H9 (cell line): ENCODE data around the gene NTSR2. TPM values are rescaled to one million over a fixed set of nuclear protein-coding genes. Genes with fewer than 3 reads are reported as not detected.

Experiments used
- DNase-seq: peaks from one replicate; pipeline ENCODE4 v3.0.0-alpha.2; 2017
- H2AFZ ChIP-seq: one replicate; pipeline ENCODE4 v1.6.1; 2013; ENCODE audit warnings: mild to moderate bottlenecking, low read length, control low read depth, moderate library complexity
- H2AK5ac ChIP-seq: 2 replicates; pipeline ENCODE4 v1.6.1; 2013; ENCODE audit warnings: low read length, control low read depth, mixed read lengths; ENCODE audit not compliant: insufficient read length
- H2BK120ac ChIP-seq: one replicate; pipeline ENCODE4 v1.6.1; 2013; ENCODE audit warnings: low read depth, mild to moderate bottlenecking, low read length, control low read depth, inconsistent platforms; ENCODE audit not compliant: poor library complexity, severe bottlenecking
- H2BK12ac ChIP-seq: 2 replicates; pipeline ENCODE4 v1.6.1; 2013; ENCODE audit warnings: low read length, control low read depth, mixed read lengths, low read depth; ENCODE audit not compliant: insufficient read length
- H2BK15ac ChIP-seq: 2 replicates; pipeline ENCODE4 v1.6.1; 2013; ENCODE audit warnings: low read depth, low read length, control low read depth
- H2BK20ac ChIP-seq: one replicate; pipeline ENCODE4 v1.6.1; 2013; ENCODE audit warnings: low read depth, mild to moderate bottlenecking, low read length, control low read depth, inconsistent platforms; ENCODE audit not compliant: poor library complexity, severe bottlenecking
- H2BK5ac ChIP-seq: 2 replicates; pipeline ENCODE4 v1.6.1; 2013; ENCODE audit warnings: low read length, control low read depth, mixed read lengths; ENCODE audit not compliant: insufficient read length
- H3K14ac ChIP-seq: 2 replicates; pipeline ENCODE4 v1.6.1; 2013; ENCODE audit warnings: low read length, control low read depth; ENCODE audit not compliant: insufficient read depth
- H3K18ac ChIP-seq: 2 replicates; pipeline ENCODE4 v1.6.1; 2013; ENCODE audit warnings: low read depth, mild to moderate bottlenecking, mixed read lengths, low read length, control low read depth; ENCODE audit not compliant: insufficient read length
- H3K23ac ChIP-seq: 2 replicates; pipeline ENCODE4 v1.6.1; 2013; ENCODE audit warnings: low read length, control low read depth, mixed read lengths, low read depth; ENCODE audit not compliant: insufficient read length
- H3K23me2 ChIP-seq: 2 replicates; pipeline ENCODE4 v1.6.1; 2013; ENCODE audit warnings: low read depth, mild to moderate bottlenecking, mixed read lengths, low read length, control low read depth; ENCODE audit not compliant: insufficient read length, poor library complexity, severe bottlenecking
- H3K27ac ChIP-seq: 2 replicates; pipeline ENCODE4 v1.5.1; 2013; ENCODE audit warnings: low read length, control low read depth, mixed read lengths, low read depth; ENCODE audit not compliant: insufficient read length
- H3K27me3 ChIP-seq: 2 replicates; pipeline ENCODE4 v1.6.1; 2013; ENCODE audit warnings: low read length, control low read depth, inconsistent platforms; ENCODE audit not compliant: insufficient read depth
- H3K4ac ChIP-seq: 2 replicates; pipeline ENCODE4 v1.6.1; 2013; ENCODE audit warnings: low read depth, mild to moderate bottlenecking, control low read depth, inconsistent platforms, low read length, moderate library complexity
- H3K4me1 ChIP-seq: 2 replicates; pipeline ENCODE4 v1.6.1; 2013; ENCODE audit warnings: low read length, control low read depth, inconsistent platforms; ENCODE audit not compliant: insufficient read depth
- H3K4me2 ChIP-seq: 2 replicates; pipeline ENCODE4 v1.6.1; 2013; ENCODE audit warnings: low read length, control low read depth, mixed read lengths; ENCODE audit not compliant: insufficient read length, insufficient read depth
- H3K56ac ChIP-seq: 2 replicates; pipeline ENCODE4 v1.6.1; 2013; ENCODE audit warnings: low read depth, mild to moderate bottlenecking, mixed read lengths, low read length, control low read depth; ENCODE audit not compliant: insufficient read length
- H3K79me1 ChIP-seq: 2 replicates; pipeline ENCODE4 v1.6.1; 2013; ENCODE audit warnings: low read depth, mild to moderate bottlenecking, moderate library complexity, low read length, control low read depth, inconsistent platforms; ENCODE audit not compliant: insufficient read depth, poor library complexity, severe bottlenecking
- H3K79me2 ChIP-seq: 2 replicates; pipeline ENCODE4 v1.6.1; 2013; ENCODE audit warnings: low read length, control low read depth, inconsistent platforms; ENCODE audit not compliant: insufficient read depth
- H3K9ac ChIP-seq: 2 replicates; pipeline ENCODE4 v1.6.1; 2013; ENCODE audit warnings: low read length, control low read depth, mixed read lengths; ENCODE audit not compliant: insufficient read length; ENCODE audit errors: extremely low read depth
- H3K9me3 ChIP-seq: one replicate; pipeline ENCODE4 v1.6.1; 2013; ENCODE audit warnings: low read depth, low read length, inconsistent platforms; ENCODE audit not compliant: control insufficient read depth
- H3T11ph ChIP-seq: one replicate; pipeline ENCODE4 v1.6.1; 2013; ENCODE audit warnings: mild to moderate bottlenecking, low read length, control low read depth, inconsistent platforms
- H4K20me1 ChIP-seq: one replicate; pipeline ENCODE4 v1.6.1; 2013; ENCODE audit not compliant: control insufficient read depth, insufficient read length, insufficient read depth
- H4K5ac ChIP-seq: 2 replicates; pipeline ENCODE4 v1.6.1; 2013; ENCODE audit warnings: low read depth, mild to moderate bottlenecking, mixed read lengths, low read length, control low read depth; ENCODE audit not compliant: insufficient read length
- H4K8ac ChIP-seq: replicated peaks from 2 replicates; pipeline ENCODE4 v1.6.1; 2013; ENCODE audit warnings: low read length, control low read depth, mixed read lengths, low read depth; ENCODE audit not compliant: insufficient read length
- H4K91ac ChIP-seq: 2 replicates; pipeline ENCODE4 v1.6.1; 2013; ENCODE audit warnings: low read depth, mild to moderate bottlenecking, moderate library complexity, mixed read lengths, low read length, control low read depth; ENCODE audit not compliant: insufficient read length
- H3K27ac Mint-ChIP-seq, 3 experiments: 2 replicates in 2 of 3; 3 replicates in 1 of 3; pipeline ENCODE4 v1.8.0; 2020 to 2021; ENCODE audit warnings: mixed read lengths in 3 of 3, mild to moderate bottlenecking in 1 of 3, moderate library complexity in 1 of 3
- H3K27me3 Mint-ChIP-seq: 2 replicates; pipeline ENCODE4 v1.8.0; 2021; ENCODE audit warnings: low read depth, mild to moderate bottlenecking, moderate library complexity, mixed read lengths
- H3K36me3 Mint-ChIP-seq, 3 experiments: 2 replicates in 2 of 3; 3 replicates in 1 of 3; pipeline ENCODE4 v1.8.0; 2020 to 2021; ENCODE audit warnings: low read depth in 3 of 3, mixed read lengths in 3 of 3; ENCODE audit not compliant: insufficient read depth in 1 of 3
- H3K4me1 Mint-ChIP-seq, 2 experiments: 2 replicates each; pipeline ENCODE4 v1.8.0; 2020; ENCODE audit warnings: mixed read lengths in 2 of 2
- H3K4me3 Mint-ChIP-seq, 2 experiments: 2 replicates in 1 of 2; 3 replicates in 1 of 2; pipeline ENCODE4 v1.8.0; 2020 to 2021; ENCODE audit warnings: mild to moderate bottlenecking in 2 of 2, mixed read lengths in 2 of 2, moderate library complexity in 1 of 2
- H3K9me3 Mint-ChIP-seq, 2 experiments: 2 replicates in 1 of 2; 3 replicates in 1 of 2; pipeline ENCODE4 v1.8.0; 2020; ENCODE audit warnings: mild to moderate bottlenecking in 2 of 2, mixed read lengths in 2 of 2, moderate library complexity in 1 of 2
- CTCF ChIP-seq: fragments of 200-600 bp; sonication (generic); conservative IDR thresholded peaks from 3 replicates; pipeline ENCODE4 v1.8.0; 2021; ENCODE audit warnings: antibody characterized with exemption, mild to moderate bottlenecking
- WGBS: extraction: QIAGEN DNeasy Blood & Tissue Kit; methylation state at CpG from one replicate; pipeline ENCODE4 v1.1.7; 2013; ENCODE audit warnings: missing lambda C conversion rate, low lambda C conversion rate, mixed read lengths; ENCODE audit not compliant: insufficient read length; ENCODE audit errors: extremely low coverage; 5-methylcytosine and 5-hydroxymethylcytosine counted together
- total RNA-seq: library from RNA; stranded (reverse); gene quantifications from 2 replicates; pipeline ENCODE4 v1.2.1, GENCODE V29; 2021

The NTSR2 gene
- total RNA-seq, 1 experiment from 2014 or later, result not detected

GRCh38 chr2:11612553-11613215 lies 57.3 kb downstream of the NTSR2 start:
- H2BK5ac ChIP-seq, result no peak overlapping the region
- DNase-seq, result no peak
- H4K91ac ChIP-seq, result no peak overlapping the region
- no peak overlapping the region for H4K8ac ChIP-seq
- no peak overlapping the region for H2BK12ac ChIP-seq
- no peak overlapping the region for H3K4ac ChIP-seq
- H3K4me3 Mint-ChIP-seq, result no peak overlapping the region
- WGBS, result no CpG with 5 or more reads among the region's 20 CpGs
- no peaks in the 10 kb centered on the region for H3K4me1 ChIP-seq
- H3K23me2 ChIP-seq, result no peaks in the 10 kb centered on the region
- no peaks in the 10 kb centered on the region for H3K27me3 ChIP-seq
- H2BK15ac ChIP-seq, result no peak overlapping the region
- no peak overlapping the region for H4K5ac ChIP-seq
- H3K4me2 ChIP-seq, result no peak overlapping the region
- no peak overlapping the region for H3K18ac ChIP-seq
- no peak overlapping the region for H3K56ac ChIP-seq
- no peak overlapping the region for H2BK120ac ChIP-seq
- H3K9me3 ChIP-seq, result no peaks in the 10 kb centered on the region
- no peaks in the 10 kb centered on the region for H3K27me3 Mint-ChIP-seq
- no peak overlapping the region for H3K14ac ChIP-seq
- no peaks in the 10 kb centered on the region for H3K79me2 ChIP-seq
- H3K27ac ChIP-seq, result no peak overlapping the region
- H3K9me3 Mint-ChIP-seq, result no peaks in the 10 kb centered on the region
- no peak overlapping the region for H2BK20ac ChIP-seq
- no peaks in the 10 kb centered on the region for H3K79me1 ChIP-seq
- peaks cover 31 to 49% (median 32%) of the 10 kb centered on the region in 3 experiments for H3K36me3 Mint-ChIP-seq
- no peak overlapping the region for H3T11ph ChIP-seq
- H3K27ac Mint-ChIP-seq, result no peak overlapping the region; a peak in 1 of 7 replicates
- H4K20me1 ChIP-seq, result no peaks in the 10 kb centered on the region
- no peaks in the 10 kb centered on the region for H3K4me1 Mint-ChIP-seq
- no peak overlapping the region for H2AK5ac ChIP-seq
- no peak overlapping the region for H2AFZ ChIP-seq
- H3K9ac ChIP-seq, result no peak overlapping the region
- TF ChIP-seq CTCF, result no peak
- no peak overlapping the region for H3K23ac ChIP-seq
